GM12878 (cell line): ENCODE data around the gene ZNF45. TPM values are rescaled to one million over a fixed set of nuclear protein-coding genes. Genes with fewer than 3 reads are reported as not detected.
A peak's percentile ranks its signal among the peaks of the same experiment; 100 is the strongest.

ENCODE experiments used
- BRCA1 ChIP-seq: IDR thresholded peaks from 2 replicates; pipeline ENCODE4 v1.6.1; 2011; ENCODE audit warnings: low read depth, low read length, improper control_type of control experiment
- CBX5 ChIP-seq: sonication (generic); IDR thresholded peaks from 2 replicates; pipeline ENCODE4 v1.6.1; 2016; ENCODE audit warnings: low read depth, moderate library complexity, mild to moderate bottlenecking, inconsistent platforms
- CHD1 ChIP-seq: IDR thresholded peaks from 2 replicates; pipeline ENCODE4 v1.6.1; 2012; ENCODE audit warnings: low read depth, low read length, improper control_type of control experiment
- CHD4 ChIP-seq: fragments of 200-600 bp; sonication (generic); IDR thresholded peaks from 2 replicates; pipeline ENCODE4 v1.6.1; 2016; ENCODE audit warnings: mild to moderate bottlenecking
- CREM ChIP-seq: IDR thresholded peaks from 2 replicates; pipeline ENCODE4 v1.6.1; 2014; ENCODE audit warnings: antibody characterized with exemption, low read depth
- EED ChIP-seq: sonication (generic); IDR thresholded peaks from 2 replicates; pipeline ENCODE4 v1.6.1; 2016; ENCODE audit warnings: antibody characterized with exemption, low read depth
- EZH2 ChIP-seq: IDR thresholded peaks from 2 replicates; pipeline ENCODE4 v1.6.1; 2012; ENCODE audit warnings: low read depth, mild to moderate bottlenecking, control low read depth, inconsistent platforms, low read length, borderline replicate concordance; ENCODE audit not compliant: control insufficient read depth
- IKZF1 ChIP-seq: fragments of 450-650 bp; conservative IDR thresholded peaks from 2 replicates; pipeline ENCODE4 v1.6.1; 2017; ENCODE audit warnings: antibody characterized with exemption, mild to moderate bottlenecking
- IRF4 ChIP-seq: IDR thresholded peaks from 2 replicates; pipeline ENCODE4 v1.6.1; 2011; ENCODE audit warnings: low read depth, low read length
- KLF5 ChIP-seq: fragments of 450-650 bp; IDR thresholded peaks from 2 replicates; pipeline ENCODE4 v1.6.1; 2014; ENCODE audit warnings: mild to moderate bottlenecking; ENCODE audit not compliant: partially characterized antibody
- MXI1 ChIP-seq: fragments of 150-350 bp; IDR thresholded peaks from 2 replicates; pipeline ENCODE4 v1.6.1; 2011; ENCODE audit warnings: low read depth, mild to moderate bottlenecking, inconsistent platforms, low read length, improper control_type of control experiment
- POLR2A ChIP-seq: IDR thresholded peaks from 2 replicates; pipeline ENCODE4 v1.6.1; 2011; ENCODE audit warnings: low read depth, mild to moderate bottlenecking, low read length
- RBBP5 ChIP-seq: fragments of 200-600 bp; sonication (generic); conservative IDR thresholded peaks from 2 replicates; pipeline ENCODE4 v1.6.1; 2016
- RCOR1 ChIP-seq: conservative IDR thresholded peaks from 2 replicates; pipeline ENCODE4 v1.6.1; 2012; ENCODE audit warnings: low read depth, low read length, improper control_type of control experiment
- RELA ChIP-seq: fragments of 450-650 bp; IDR thresholded peaks from 2 replicates; pipeline ENCODE4 v1.8.0; 2014; ENCODE audit warnings: borderline replicate concordance; ENCODE audit not compliant: partially characterized antibody
- SIX5 ChIP-seq: IDR thresholded peaks from 2 replicates; pipeline ENCODE4 v1.6.1; 2011; ENCODE audit warnings: mild to moderate bottlenecking, low read depth, low read length, moderate library complexity; ENCODE audit not compliant: severe bottlenecking
- SKIL ChIP-seq: fragments of 450-650 bp; IDR thresholded peaks from 2 replicates; pipeline ENCODE4 v1.6.1; 2017; ENCODE audit warnings: mild to moderate bottlenecking, low read depth, inconsistent platforms; ENCODE audit not compliant: poor library complexity, severe bottlenecking
- TARDBP ChIP-seq: IDR thresholded peaks from 2 replicates; pipeline ENCODE4 v1.6.1; 2016; ENCODE audit warnings: borderline replicate concordance
- USF1 ChIP-seq: IDR thresholded peaks from 2 replicates; pipeline ENCODE4 v1.6.1; 2011; ENCODE audit warnings: borderline replicate concordance, low read depth, mild to moderate bottlenecking, moderate library complexity, mixed read lengths, low read length; ENCODE audit not compliant: insufficient read depth; ENCODE audit errors: extremely low read length
- WRNIP1 ChIP-seq: IDR thresholded peaks from 2 replicates; pipeline ENCODE4 v1.6.1; 2011; ENCODE audit warnings: low read depth, low read length, improper control_type of control experiment, borderline replicate concordance
- YY1 ChIP-seq: IDR thresholded peaks from 2 replicates; pipeline ENCODE4 v1.6.1; 2011; ENCODE audit warnings: low read depth, mild to moderate bottlenecking, low read length
- ZNF622 ChIP-seq: fragments of 450-650 bp; IDR thresholded peaks from 2 replicates; pipeline ENCODE4 v1.6.1; 2017; ENCODE audit warnings: mild to moderate bottlenecking, inconsistent platforms
- polyA plus RNA-seq, 11 experiments: library from polyadenylated mRNA; depleted of rRNA in 4 of 11; unstranded in 6 of 11; stranded (reverse) in 5 of 11; fragments of >200 nt; fragmentation: Nextera tagmentation in 4 of 11; fragmentation: Illumina TruSeq in 1 of 11; extraction: Ambion mirVana in 4 of 11; extraction: Trizol in 1 of 11; gene quantifications; 1 replicate in 1 of 11; 2 replicates in 10 of 11; pipeline versions ENCODE4 v1.2.1 to v1.2.3, GENCODE V29; 2011 to 2016; ENCODE audit warnings: inconsistent platforms in 2 of 11, missing spikeins in 2 of 11, low read depth in 1 of 11
- total RNA-seq, 4 experiments: library from RNA; depleted of rRNA in 3 of 4; stranded (reverse); fragments of >200 nt in 3 of 4; fragmentation: Illumina TruSeq in 1 of 4; extraction: Trizol in 1 of 4; gene quantifications; 2 replicates each; pipeline versions ENCODE4 v1.2.1 to v1.2.3, GENCODE V29; 2013 to 2021

ZNF45 gene
- total and polyA plus RNA-seq, 10 of the 15 experiments (the other 5 are each of a cell fraction or from before 2014, with no cell fraction given): 4.2 to 23.1 (median 15.9) TPM

DNA sequence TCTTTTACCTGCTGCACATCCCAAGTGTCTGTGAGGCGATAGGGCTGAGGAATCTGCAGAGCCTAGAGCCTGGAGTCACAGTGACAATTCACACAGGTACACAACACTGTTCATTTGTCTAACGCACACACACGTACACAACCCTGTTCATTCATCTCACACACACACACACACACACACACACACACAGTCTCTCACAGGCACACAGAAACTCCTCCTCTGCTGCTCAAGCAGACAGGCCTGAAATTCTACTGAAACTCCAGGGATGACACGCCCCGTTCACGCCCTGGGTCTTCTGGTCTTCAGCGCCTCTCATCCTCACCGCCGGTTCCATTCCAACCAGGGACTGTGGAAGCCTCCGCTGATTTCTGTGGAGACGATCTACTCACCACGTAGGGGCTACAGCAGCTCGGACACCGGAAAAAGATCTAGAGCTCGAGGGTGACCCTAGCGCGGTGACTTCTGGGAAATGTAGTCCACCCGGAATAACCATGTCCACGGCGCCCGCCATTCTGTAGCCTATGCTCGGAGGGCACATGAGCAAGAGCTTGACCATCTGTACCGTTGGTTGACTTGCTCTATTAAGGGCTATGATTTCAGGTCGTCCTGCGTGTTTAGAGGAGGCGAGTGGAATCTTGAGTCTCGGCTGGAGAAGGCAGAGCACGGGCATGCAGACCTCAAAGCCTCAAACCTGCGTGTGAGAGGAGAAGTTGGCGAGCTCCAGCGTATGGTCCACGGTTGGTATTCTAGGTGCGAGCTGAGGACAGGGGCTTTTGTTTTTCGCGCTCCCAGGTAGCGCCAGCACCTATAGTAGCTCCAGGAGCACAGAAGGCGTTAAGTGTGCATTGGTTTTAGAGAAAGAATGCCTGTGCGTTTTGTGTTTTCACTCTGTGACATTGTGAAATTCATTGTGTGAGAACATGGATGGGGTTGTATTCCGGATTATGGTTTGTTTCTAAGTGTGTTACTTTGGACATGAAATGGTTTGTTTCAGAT, 33.4 kb downstream of the ZNF45 start (continued):
- TF ChIP-seq SKIL (no peak), CHD4 (no peak), RCOR1 (no peak), BRCA1 (no peak), KLF5 (no peak), CHD1 (no peak), IKZF1 (peak; percentile 68), RELA (no peak), USF1 (no peak), IRF4 (no peak), EED (no peak), WRNIP1 (no peak), ZNF622 (no peak), CBX5 (0 out of 2 replicates have a peak, but pooled peaks have one; percentile 52), SIX5 (peak; percentile 70), CREM (peak; percentile 55; the same call in 1 of the 2 replicates), MXI1 (peak; percentile 55; the same call in 1 of the 2 replicates), YY1 (peak; percentile 93), POLR2A (no peak), EZH2 (no peak), RBBP5 (no peak), TARDBP (no peak)
